HG02571 (cell line): Measurements from ENCODE around the gene NEURL1.

ENCODE experiments used
- ATAC-seq: cut with Tn5 transposase; IDR thresholded peaks from one replicate; pipeline ENCODE4 v1.9.1; 2021; ENCODE audit warnings: mild to moderate bottlenecking, moderate library complexity; ENCODE audit not compliant: unreplicated experiment

NEURL1 gene

GRCh38 chr10:103493362-103493915, at the start of gene NEURL1:
Gene NEURL1 (plus strand): TSS chr10:103493705. CDS start chr10:103494388, 683 bp downstream.
- no peak for ATAC-seq

- ATAC-seq, result no peak
Measured at GRCh38 chr10:103444478-103444877, 49.0 kb upstream of the NEURL1 start.

- no peak for ATAC-seq
Measured at GRCh38 chr10:103445366-103445765, 48.1 kb upstream of the NEURL1 start.

GRCh38 chr10:103445767-103446567, 47.5 kb upstream of the NEURL1 start:
- ATAC-seq, result no peak

- no peak for ATAC-seq
Measured at GRCh38 chr10:103447187-103447586, 46.3 kb upstream of the NEURL1 start.

GRCh38 chr10:103448746-103449145, 44.8 kb upstream of the NEURL1 start:
- ATAC-seq, result no peak

- ATAC-seq, result no peak
Measured at GRCh38 chr10:103449208-103450144, 44.0 kb upstream of the NEURL1 start.

GRCh38 chr10:103450201-103450695, 43.3 kb upstream of the NEURL1 start:
- no peak for ATAC-seq

- ATAC-seq, result no peak
Measured at GRCh38 chr10:103451091-103451813, 42.3 kb upstream of the NEURL1 start.

GRCh38 chr10:103451831-103452505, 41.5 kb upstream of the NEURL1 start, which contains the start of gene CALHM2:
Gene CALHM2 (minus strand): TSS chr10:103452370. CDS start chr10:103449941, 2,429 bp downstream.
- peak; percentile 64 for ATAC-seq

- no peak for ATAC-seq
Measured at GRCh38 chr10:103452506-103453230, 40.8 kb upstream of the NEURL1 start.

GRCh38 chr10:103454026-103454425, 39.5 kb upstream of the NEURL1 start:
- no peak for ATAC-seq

GRCh38 chr10:103455235-103455634, 38.3 kb upstream of the NEURL1 start:
- ATAC-seq, result no peak

GRCh38 chr10:103456074-103456660, 37.3 kb upstream of the NEURL1 start:
- ATAC-seq, result no peak

GRCh38 chr10:103457176-103457712, 36.3 kb upstream of the NEURL1 start:
- no peak for ATAC-seq

GRCh38 chr10:103457896-103458583, 35.5 kb upstream of the NEURL1 start:
- no peak for ATAC-seq

GRCh38 chr10:103458720-103459119, 34.8 kb upstream of the NEURL1 start, which contains the start of gene CALHM1:
Gene CALHM1 (minus strand): TSS chr10:103458900. CDS start chr10:103458751, 149 bp downstream.
- ATAC-seq, result no peak

GRCh38 chr10:103459615-103460014, 33.9 kb upstream of the NEURL1 start:
- no peak for ATAC-seq
